Osteoblast (primary cell): Measurements from ENCODE around the gene ADAMTS2. TPM values are rescaled to one million over a fixed set of nuclear protein-coding genes. Genes with fewer than 3 reads are reported as not detected.
A peak's percentile ranks its signal among the peaks of the same experiment; 100 is the strongest.

Experiments
- DNase-seq: peaks from one replicate; pipeline ENCODE4 v3.0.0; 2011; ENCODE audit warnings: low spot score, mixed read lengths; ENCODE audit not compliant: insufficient read length; ENCODE audit errors: missing footprints
- H2AFZ ChIP-seq: 2 replicates; pipeline ENCODE4 v1.6.0; 2011; ENCODE audit warnings: mild to moderate bottlenecking, low read length
- H3K27ac ChIP-seq: 2 replicates; pipeline ENCODE4 v1.5.1; 2011; ENCODE audit warnings: mild to moderate bottlenecking, low read depth, low read length, moderate library complexity
- H3K27me3 ChIP-seq: 2 replicates; pipeline ENCODE4 v1.6.0; 2012; ENCODE audit warnings: mild to moderate bottlenecking, control low read depth, inconsistent platforms, low read length, moderate library complexity; ENCODE audit not compliant: insufficient read depth
- H3K36me3 ChIP-seq: 2 replicates; pipeline ENCODE4 v1.5.1; 2011; ENCODE audit warnings: mild to moderate bottlenecking, low read length, control low read depth, moderate library complexity; ENCODE audit not compliant: insufficient read depth
- H3K4me1 ChIP-seq: 2 replicates; pipeline ENCODE4 v1.5.1; 2011; ENCODE audit warnings: mild to moderate bottlenecking, low read length, control low read depth, moderate library complexity; ENCODE audit not compliant: insufficient read depth
- H3K4me2 ChIP-seq: 2 replicates; pipeline ENCODE4 v1.6.0; 2011; ENCODE audit warnings: mild to moderate bottlenecking, low read length; ENCODE audit not compliant: insufficient read depth
- H3K4me3 ChIP-seq: fragments of 200-600 bp; sonication (generic); 3 replicates; pipeline ENCODE4 v1.5.1; 2012; ENCODE audit warnings: mild to moderate bottlenecking, low read length, inconsistent platforms; ENCODE audit not compliant: insufficient read depth
- H3K79me2 ChIP-seq: 2 replicates; pipeline ENCODE4 v1.6.0; 2012; ENCODE audit warnings: mild to moderate bottlenecking, low read length, control low read depth, inconsistent platforms; ENCODE audit not compliant: insufficient read depth
- H3K9me3 ChIP-seq: 2 replicates; pipeline ENCODE4 v1.5.1; 2011; ENCODE audit warnings: low read depth, low read length, control low read depth
- H4K20me1 ChIP-seq: 2 replicates; pipeline ENCODE4 v1.6.0; 2012; ENCODE audit warnings: mild to moderate bottlenecking, low read length, control low read depth; ENCODE audit not compliant: insufficient read depth
- CTCF ChIP-seq: IDR thresholded peaks from 2 replicates; pipeline ENCODE4 v1.5.1; 2011; ENCODE audit warnings: mild to moderate bottlenecking, low read depth, low read length, moderate library complexity; ENCODE audit errors: extremely low read depth
- total RNA-seq: library from RNA; depleted of rRNA; stranded (reverse); fragments of >200 nt; gene quantifications from 2 replicates; pipeline ENCODE4 v1.2.3, GENCODE V29; 2012

Gene ADAMTS2
- total RNA-seq, 1 donor: 144 TPM

DNA sequence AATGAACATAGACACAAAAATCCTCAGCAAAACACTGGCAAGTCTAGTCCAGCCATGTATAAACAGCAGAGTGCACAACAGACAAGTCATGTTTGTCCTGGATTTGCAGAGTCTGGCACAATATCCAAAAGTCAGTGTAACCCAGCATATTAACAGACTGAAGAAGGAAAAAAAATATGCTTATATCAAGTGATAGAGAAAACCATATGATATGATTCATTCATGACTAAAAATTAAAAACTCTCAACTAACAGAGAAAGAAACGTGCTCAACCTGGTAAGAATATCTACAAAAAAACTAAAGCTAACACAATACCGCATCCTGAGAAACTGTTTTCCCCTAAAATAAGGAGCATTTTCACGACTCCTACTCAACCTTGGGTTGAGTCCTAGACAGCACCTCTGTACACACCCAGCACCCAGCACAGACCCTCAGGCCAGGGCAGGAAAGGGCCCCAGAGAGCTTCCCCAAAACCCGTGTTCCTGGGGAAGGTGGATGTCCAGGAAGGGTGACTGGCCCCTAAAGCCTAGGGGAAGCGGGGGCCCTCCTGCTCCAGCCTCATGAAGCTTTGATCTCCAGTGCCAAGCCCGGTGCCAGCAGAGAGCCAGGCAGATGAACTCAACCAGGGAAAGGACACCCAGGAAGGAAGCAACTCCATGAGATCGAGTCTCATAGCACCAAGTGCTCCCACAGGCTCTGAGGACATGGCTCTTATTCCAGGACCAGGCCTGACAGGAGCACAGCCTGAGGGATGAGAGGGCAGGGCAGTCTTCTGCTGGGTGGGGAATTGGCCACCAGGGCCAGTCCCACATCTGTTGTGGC lies 38.9 kb downstream of the ADAMTS2 start:
- H3K79me2 ChIP-seq: peaks cover 89% of the 10 kb centered on the region
- TF ChIP-seq CTCF: no peak
- peak overlapping the region; percentile 99 for H3K27ac ChIP-seq
- H2AFZ ChIP-seq: no peak overlapping the region
- peak; percentile 80 for DNase-seq
- H3K4me3 ChIP-seq: no peak overlapping the region
- peak overlapping the region; percentile 43 for H3K4me2 ChIP-seq
- peaks cover 5% of the 10 kb centered on the region for H4K20me1 ChIP-seq
- H3K36me3 ChIP-seq: no peaks in the 10 kb centered on the region
- no peaks in the 10 kb centered on the region for H3K9me3 ChIP-seq
- H3K4me1 ChIP-seq: peaks cover 52% of the 10 kb centered on the region
- H3K27me3 ChIP-seq: no peaks in the 10 kb centered on the region

DNA sequence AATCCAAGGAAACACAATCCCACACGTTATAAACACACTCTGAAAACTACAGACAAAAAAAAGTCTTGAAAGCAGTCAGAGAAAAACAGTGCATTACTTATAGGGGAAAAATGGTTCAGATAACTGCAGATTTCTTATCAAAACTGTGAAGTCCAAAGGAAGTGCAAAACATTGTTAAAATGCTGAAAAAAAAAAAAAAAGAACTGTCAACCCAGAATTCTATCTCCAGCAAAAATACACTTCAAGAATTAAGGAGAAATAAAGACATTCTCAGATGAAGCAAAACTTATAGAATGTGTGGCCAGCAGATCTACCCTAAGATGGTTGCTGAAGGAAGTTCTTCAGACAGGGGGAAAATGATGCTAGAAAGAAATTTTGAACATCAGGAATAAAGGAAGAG lies 40.4 kb downstream of the ADAMTS2 start:
- DNase-seq: no peak
- H3K27ac ChIP-seq: peak overlapping the region; percentile 99
- H3K4me2 ChIP-seq: peak overlapping the region; percentile 59
- peaks cover under 1% of the 10 kb centered on the region for H4K20me1 ChIP-seq
- H2AFZ ChIP-seq: no peak overlapping the region
- no peaks in the 10 kb centered on the region for H3K27me3 ChIP-seq
- no peak for TF ChIP-seq CTCF
- no peak overlapping the region for H3K4me3 ChIP-seq
- H3K79me2 ChIP-seq: peaks cover 89% of the 10 kb centered on the region
- no peaks in the 10 kb centered on the region for H3K36me3 ChIP-seq
- H3K9me3 ChIP-seq: no peaks in the 10 kb centered on the region
- peaks cover 61% of the 10 kb centered on the region for H3K4me1 ChIP-seq

DNA sequence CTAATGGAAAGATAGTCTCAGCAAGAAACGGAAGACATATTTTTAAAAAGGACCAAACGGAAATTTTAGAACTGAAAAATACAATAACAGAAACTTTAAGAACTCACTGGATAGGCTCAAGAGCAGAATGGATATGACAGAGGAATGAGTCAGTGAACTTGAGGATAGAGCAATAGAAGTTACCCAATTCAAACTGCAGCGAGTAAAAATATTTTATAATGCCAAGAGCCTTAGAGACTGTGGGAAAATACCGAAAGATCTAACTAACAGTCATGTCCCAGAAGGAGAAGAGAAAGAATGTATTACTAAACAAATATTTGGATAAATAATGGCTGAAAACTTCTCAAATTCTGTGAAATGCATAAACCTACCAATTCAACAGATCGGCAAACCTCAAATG lies 40.8 kb downstream of the ADAMTS2 start:
- peak overlapping the region; percentile 77 for H3K4me2 ChIP-seq
- H3K9me3 ChIP-seq: no peaks in the 10 kb centered on the region
- peak overlapping the region; percentile 99 for H3K27ac ChIP-seq
- peaks cover 88% of the 10 kb centered on the region for H3K79me2 ChIP-seq
- peak overlapping the region; percentile 48 for H3K4me3 ChIP-seq
- DNase-seq: peak; percentile 88
- peaks cover 61% of the 10 kb centered on the region for H3K4me1 ChIP-seq
- H4K20me1 ChIP-seq: no peaks in the 10 kb centered on the region
- TF ChIP-seq CTCF: no peak
- H2AFZ ChIP-seq: no peak overlapping the region
- no peaks in the 10 kb centered on the region for H3K27me3 ChIP-seq
- H3K36me3 ChIP-seq: no peaks in the 10 kb centered on the region

GRCh38 chr5:179303451-179304200 lies 41.6 kb downstream of the ADAMTS2 start:
- no peak for TF ChIP-seq CTCF
- Histone ChIP-seq H4K20me1 (no peaks in the 10 kb centered on the region), H2AFZ (no peak overlapping the region), H3K79me2 (peaks cover 88% of the 10 kb centered on the region), H3K36me3 (no peaks in the 10 kb centered on the region), H3K4me2 (peak overlapping the region; percentile 77), H3K9me3 (no peaks in the 10 kb centered on the region), H3K4me3 (peak overlapping the region; percentile 48), H3K4me1 (peaks cover 62% of the 10 kb centered on the region), H3K27ac (peak overlapping the region; percentile 99), H3K27me3 (no peaks in the 10 kb centered on the region)
- DNase-seq: peak; percentile 57
